HTERT RPE-1 (cell line): Measurements from ENCODE around the gene MYOC.
"Not testable (repeated sequence)": the region's sequence is repeated elsewhere in the genome, so short reads cannot be mapped to it uniquely, and the experiment has no call there.

ENCODE experiments used
- in situ Hi-C: fragments of 300-500 bp; cut with MboI; formaldehyde crosslinking; loops from 4 replicates; pipeline ENCODE4 v1.14.3; 2020; ENCODE audit warnings: low sequenced_read_pairs

Gene MYOC

DNA sequence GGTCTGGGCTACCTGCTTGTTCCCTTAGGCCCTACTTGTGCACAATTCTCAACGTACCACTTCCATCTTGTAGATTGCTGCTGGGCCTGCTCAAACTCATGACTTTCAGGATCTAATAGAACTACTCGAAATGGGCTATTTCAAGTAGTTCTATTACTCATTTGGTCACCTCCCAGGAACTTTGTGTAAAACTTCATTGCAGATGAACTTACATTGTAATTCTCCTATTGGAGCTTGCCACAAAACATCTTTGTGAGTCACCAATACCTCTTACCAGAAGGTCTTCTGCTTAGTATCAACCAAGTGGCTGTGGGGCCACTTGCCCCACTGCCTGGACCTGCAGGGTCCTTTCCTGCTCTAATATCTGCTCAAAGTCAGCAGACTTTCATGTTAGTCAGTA, 41.2 kb downstream of the MYOC start:
- in situ Hi-C loops = no loop called here

DNA sequence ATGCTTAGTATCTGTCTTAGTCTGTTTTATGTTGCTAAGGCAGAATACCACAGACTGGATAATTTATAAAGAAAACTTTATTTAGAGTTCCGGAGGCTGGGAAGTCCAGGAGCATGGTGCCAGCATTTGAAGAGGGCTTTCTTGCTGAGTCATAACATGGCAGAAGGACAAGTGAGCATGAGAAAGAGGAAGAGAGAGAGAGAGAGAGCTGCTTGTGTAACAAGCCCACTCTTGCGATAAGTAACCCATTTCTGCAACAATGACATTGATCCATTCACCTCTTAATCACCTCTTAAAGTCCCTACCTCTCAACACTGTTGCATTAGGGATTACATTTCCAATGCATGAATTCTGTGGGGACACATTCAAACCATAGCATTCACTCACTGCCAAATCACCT, 42.1 kb downstream of the MYOC start:
- in situ Hi-C loops = no loop called here

DNA sequence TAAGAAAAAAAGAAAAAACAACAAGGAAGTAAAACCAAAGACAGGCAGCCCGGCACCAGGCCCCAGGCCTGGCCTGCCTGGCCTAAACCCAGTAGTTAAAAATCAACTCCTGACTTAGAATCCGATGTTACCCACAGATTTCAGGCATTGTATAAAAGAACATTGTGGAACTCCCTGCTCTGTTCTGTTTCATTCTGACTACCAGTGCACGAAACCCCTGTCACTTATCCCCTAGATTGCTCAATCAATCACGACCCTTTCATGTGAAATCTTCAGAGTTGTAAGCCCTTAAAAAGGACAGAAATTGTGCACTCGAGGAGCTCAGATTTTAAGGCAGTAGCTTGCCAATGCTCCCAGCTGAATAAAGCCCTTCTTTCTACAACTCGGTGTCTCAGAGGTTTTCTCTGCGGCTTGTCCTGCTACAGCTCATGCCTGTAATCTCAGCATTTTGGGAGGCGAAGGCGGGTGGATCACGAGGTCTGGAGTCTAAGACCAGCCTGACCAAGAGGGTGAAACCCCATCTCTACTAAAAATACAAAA, 46.0 kb downstream of the MYOC start:
- in situ Hi-C loops = no loop called here

DNA sequence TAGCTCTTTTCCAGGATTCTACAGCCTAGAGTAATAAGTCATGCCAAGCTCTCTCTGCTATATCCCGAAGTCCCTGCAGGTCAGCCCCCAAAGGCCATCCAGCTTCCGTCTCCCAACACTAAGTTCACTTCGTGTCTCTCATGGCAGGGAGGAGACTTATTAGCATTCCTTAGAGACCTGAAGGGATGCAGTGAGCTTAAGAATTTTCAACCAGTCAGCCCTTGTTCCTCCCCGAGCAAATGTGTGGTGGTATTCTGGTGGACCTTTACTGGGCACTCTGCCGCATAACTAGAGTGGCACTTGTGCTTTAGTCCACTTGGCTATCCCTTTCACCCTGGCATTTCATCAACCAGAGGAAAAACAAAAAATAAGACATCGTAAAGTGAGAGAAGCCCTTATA, 49.4 kb downstream of the MYOC start:
- in situ Hi-C loops = not testable (repeated sequence)

DNA sequence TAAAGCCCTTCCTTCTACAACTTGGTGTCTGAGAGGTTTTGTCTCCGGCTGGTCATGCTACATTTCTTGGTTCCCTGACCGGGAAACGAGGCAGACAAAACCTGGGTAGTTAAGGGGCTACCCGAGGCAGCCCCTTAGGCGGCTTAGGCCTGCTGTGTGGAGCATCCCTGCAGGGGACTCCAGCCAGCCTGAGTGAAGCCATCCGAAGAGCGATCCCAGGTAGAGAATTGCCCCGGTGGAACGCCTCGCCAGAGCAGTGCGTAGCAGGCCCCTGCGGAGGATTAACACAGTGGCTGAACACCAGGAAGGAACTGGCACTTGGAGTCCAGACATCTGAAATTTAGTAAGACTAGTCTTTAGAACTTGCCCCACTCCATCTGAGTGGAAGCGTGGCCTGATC, 51.6 kb downstream of the MYOC start:
- in situ Hi-C loops = no loop called here

DNA sequence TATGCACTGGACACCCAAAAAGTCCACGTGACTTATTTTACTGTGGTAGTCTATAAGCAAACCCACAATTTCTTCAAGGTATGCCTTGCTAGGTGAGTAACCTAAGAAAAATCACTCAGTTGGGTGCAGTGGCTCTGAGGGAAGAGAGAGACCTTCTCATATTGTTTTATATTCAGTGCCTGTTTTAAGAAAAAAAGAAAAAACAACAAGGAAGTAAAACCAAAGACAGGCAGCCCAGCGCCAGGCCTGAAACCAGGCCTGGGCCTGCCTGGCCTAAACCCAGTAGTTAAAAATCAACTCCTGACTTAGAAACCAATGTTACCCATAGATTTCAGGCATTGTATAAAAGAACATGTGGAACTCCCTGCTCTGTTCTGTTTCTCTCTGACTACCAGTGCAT, 52.2 kb downstream of the MYOC start:
- in situ Hi-C loops = not testable (repeated sequence)

DNA sequence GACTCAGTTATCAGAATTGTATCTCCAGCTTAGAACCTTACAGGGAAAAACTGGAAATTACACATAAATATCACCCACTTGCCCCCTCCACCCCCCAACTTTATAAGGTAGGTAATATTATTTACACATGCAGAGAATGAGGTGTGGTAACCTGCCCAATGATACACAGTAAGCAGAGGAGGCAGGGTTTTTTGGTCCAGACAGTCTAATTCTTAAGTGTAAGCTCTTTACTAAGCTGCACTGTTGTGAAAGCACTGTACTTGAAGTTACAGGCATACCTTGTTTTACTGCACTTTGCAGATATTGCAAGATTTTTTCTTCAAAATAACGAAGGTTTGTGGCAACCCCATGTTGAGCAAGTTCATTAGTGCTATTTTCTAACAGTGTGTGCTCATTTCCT, 55.3 kb downstream of the MYOC start:
- in situ Hi-C loops = no loop called here

DNA sequence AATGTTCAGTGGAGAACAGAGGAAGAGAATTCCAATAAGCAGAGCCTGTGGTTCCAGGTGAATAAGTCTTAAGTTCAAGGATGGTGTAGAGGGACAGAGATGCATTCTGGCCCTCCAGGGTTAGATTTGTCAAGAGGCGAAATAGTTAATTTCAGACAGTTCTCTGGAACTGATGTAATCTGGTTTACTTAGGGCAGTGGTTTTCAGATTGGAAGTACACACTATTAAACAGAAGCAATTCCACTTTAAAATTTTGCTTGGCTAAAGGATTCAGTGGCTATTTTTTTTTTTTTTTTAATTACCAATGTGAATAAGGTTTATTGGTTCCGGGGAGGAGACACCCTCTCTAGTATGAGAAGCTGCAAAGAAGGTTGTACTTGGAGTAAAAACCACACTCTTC, 55.8 kb downstream of the MYOC start:
- in situ Hi-C loops = no loop called here

DNA sequence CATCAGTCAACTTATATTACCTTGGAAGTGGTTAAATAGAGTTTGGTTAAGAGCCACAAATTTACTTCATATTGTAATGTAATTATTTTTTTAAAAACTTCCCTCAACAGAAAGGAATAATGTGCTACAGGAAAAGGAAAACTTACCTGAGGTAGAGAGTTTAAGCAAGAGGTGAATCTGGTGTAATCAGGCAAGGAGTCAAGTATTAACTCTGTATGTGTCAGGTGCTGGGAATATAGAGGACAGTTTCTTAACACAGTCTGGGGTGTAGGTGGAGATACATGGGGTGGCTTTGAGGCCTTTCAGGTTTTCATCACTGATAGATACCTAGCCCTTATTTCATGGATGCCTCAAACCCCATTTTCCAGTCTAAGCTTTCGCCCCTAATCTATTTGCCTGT, 56.4 kb downstream of the MYOC start:
- in situ Hi-C loops = no loop called here

DNA sequence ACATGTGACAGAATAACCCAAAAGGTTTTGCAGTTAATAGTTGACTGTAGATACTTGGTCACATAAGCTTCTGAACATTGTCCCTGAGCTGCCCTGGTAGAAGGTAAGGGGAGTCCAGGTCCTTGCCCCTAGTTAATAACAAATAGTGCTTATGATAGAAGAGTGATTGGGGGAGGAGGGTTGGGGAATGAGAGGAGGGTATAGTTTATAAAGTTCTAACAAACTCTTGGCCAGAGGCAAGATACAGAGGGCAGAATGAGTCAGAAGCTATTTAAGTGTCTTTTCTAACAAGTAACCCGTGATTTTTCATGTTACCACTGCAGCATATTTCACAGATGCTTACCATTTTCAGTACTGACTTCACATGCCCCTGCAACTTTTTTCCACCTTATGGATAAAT, 57.2 kb downstream of the MYOC start:
- in situ Hi-C loops = no loop called here

DNA sequence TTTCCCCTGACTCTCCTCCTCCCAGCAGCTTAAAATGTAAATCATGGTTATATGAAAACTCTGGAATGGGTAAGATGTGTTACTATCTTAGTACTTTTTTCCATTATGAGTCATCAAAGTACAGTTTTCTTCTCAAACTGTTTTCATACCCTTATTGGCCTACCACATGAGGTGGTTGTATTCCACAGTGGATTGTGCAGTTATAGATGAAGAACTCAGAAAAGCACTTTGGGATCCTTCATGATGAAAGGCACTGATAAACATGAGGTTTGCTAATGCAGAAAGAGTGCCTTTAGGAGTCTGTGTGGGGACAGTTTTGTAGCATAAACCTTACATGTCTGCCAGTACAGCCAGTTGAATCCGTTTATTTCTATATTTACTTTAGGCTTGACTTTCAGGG, 62.5 kb downstream of the MYOC start:
- in situ Hi-C loops = no loop called here

DNA sequence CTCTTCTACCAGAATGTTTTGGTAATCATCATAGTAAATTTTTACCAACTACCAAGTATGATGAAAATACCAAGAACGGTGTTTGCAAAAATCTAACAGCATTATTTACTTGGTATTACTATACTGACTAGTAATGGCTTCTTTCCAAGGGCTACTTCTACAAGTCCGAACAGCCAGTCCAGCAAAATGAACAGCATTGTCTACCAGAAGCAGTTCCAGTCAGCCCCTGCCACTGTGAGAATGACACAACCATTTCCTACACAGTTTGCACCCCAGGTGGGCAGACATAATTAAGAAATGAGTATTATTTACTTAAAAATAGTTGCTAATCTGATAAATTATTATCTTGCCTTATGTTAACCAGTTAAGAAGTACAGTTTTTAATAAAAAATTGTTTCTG, 64.3 kb downstream of the MYOC start:
- in situ Hi-C loops = no loop called here

DNA sequence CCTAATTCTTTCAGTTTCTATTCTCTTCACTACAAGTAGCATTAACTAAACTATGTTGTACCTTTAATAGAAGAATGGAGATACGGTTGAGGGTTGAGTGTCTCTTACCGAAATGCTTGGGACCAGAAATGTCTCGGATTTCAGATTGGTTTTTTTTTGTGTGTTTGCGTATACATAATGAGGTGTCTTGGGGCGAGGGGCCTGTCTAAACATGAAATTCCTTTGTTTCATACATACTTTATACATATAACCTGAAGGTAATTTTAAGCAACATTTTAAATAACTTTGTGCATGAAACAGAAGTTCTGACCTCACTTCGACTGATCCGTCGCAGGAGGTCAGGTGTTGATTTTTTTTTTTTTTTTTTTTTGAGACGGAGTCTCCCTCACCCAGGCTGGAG, 66.8 kb downstream of the MYOC start:
- in situ Hi-C loops = no loop called here
